TTC549 (cell line): ENCODE measurements around the gene C17orf58.
A peak's percentile ranks its signal among the peaks of the same experiment; 100 is the strongest.
"Not testable (repeated sequence)": the region's sequence is repeated elsewhere in the genome, so short reads cannot be mapped to it uniquely, and the experiment has no call there.

Experiments used
- FAIRE-seq: peaks from 2 replicates; lab custom pipeline; 2012; peaks lifted over from hg19 to GRCh38; lab: Jason Lieb, UNC

Gene C17orf58

DNA sequence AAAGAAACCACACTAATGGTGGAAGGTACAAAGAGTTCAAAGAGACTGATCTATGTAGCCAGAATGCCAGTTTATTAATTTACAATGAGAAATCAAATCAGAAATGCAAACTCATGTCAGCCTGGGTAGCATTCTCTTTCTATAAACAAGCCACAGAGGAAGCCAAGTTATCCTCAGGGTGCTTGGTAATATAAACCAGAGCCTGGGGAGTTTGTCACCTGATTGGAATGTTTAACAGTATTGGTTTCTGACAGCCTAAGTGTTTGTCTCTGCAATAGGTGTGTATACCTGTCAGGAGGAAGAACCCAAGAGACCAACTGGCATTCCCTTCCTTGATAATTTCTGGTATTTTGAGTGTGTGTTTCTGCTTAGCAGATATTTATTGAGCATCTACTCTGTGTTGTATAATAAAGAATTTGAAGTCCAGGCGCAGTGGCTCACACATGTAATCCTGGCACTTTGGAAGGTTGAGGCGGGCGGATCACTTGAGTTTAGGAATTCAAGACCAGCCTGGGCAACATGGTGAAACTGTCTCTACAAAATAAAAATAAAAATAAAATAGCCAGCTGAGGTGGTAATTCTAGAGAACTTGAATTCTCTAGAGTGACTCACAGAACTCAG, 3.1 kb upstream of the C17orf58 start:
- FAIRE-seq, result no peak

GRCh38 chr17:67998466-67998865, 2.2 kb upstream of the C17orf58 start:
- FAIRE-seq, result no peak

DNA sequence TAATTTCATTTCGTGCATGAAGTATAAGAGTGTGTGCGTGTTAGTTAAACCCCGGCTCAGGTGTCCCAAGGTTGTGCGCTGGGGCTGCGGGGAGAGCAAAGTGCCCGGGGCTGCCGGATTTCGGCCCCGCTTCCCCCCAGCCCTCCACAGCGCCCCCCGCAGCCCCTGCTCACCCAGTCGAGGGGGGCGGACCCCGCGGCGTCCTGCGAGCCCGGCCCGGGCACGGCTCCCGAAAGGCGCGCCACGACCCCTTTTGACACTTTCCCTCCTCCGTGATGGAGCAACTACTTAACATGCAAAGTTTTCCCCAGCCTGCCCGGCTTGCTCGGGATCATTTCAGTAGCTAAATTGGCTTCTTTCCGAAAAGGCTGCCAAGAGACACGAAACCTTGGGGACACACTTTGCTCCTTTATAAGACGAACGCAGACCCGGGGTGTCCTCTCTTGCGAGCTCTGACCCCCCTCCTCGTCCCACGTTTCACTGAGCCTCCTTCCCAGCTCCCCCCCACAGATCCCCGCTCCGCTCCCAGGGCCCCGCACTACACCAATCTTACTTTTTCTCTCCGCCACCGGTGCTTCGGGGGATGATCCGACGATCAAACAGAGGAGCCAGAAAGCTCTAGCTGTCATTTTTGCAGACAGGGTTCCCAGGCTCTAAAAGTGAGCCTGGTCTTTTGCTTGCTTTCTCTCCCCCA, 552 bp downstream of the C17orf58 start:
- no peak for FAIRE-seq

- no peak for FAIRE-seq
Measured at GRCh38 chr17:67994817-67995569, 1.3 kb downstream of the C17orf58 start.

DNA sequence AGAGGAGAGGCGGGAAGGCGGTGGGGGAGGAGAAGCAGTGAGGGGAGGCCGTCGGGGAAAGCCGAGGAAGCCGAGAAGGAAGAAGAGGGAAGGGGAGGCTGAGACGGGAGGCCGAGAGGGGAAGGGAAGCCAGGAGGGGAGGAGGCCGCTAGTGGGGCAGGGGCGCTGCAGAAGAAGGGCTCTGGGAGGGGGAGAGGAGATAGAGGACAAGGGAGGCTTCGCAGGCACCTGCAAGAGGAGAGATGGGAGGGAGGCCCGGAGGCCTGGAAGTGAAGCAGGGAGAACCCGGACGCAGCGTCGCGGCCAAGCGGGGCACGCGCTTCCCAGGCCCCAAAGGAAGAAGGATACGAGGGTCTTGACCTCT, 2.3 kb downstream of the C17orf58 start:
- no peak for FAIRE-seq

GRCh38 chr17:67993153-67993997, 2.9 kb downstream of the C17orf58 start:
- no peak for FAIRE-seq

GRCh38 chr17:67992548-67993152, 3.6 kb downstream of the C17orf58 start:
- no peak for FAIRE-seq

GRCh38 chr17:67990909-67991308, 5.4 kb downstream of the C17orf58 start:
- FAIRE-seq, result no peak

- FAIRE-seq, result no peak
Measured at GRCh38 chr17:67983383-67983688, 12.9 kb downstream of the C17orf58 start.

DNA sequence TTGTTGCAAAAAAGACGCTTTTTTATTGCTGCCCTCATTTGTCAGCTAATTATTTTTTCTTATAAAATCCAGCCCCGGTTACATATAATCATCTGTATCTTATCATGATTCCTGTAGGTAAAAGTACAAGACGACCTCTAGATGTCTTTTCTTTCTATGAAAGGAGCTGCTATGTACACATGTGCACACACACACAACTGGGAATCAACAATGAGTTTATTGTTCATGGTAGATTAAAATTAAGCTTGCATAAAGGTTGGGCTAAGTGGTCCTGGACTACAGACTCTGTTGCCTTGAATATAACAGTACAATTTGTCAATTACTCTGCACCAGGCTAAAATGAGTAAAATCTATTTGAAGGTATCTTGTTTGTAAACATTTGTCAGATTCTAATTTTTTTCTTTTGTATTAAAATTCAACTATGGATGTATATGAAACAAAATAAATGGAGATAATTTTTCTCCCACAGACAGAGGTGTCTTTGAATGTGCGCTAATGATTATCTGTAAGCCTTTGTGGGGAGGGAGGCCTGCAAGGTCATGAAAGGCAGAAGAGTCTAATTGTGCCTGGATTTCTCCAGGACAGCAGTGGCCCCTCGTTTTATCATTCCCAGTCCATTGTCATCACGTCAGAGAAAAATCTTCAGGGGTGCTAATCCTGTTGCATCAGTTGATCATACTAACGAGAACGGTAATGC, 13.4 kb downstream of the C17orf58 start:
- no peak for FAIRE-seq

GRCh38 chr17:67982034-67982640, 14.1 kb downstream of the C17orf58 start:
- no peak for FAIRE-seq

GRCh38 chr17:67980883-67981282, 15.4 kb downstream of the C17orf58 start:
- not testable (repeated sequence) for FAIRE-seq

DNA sequence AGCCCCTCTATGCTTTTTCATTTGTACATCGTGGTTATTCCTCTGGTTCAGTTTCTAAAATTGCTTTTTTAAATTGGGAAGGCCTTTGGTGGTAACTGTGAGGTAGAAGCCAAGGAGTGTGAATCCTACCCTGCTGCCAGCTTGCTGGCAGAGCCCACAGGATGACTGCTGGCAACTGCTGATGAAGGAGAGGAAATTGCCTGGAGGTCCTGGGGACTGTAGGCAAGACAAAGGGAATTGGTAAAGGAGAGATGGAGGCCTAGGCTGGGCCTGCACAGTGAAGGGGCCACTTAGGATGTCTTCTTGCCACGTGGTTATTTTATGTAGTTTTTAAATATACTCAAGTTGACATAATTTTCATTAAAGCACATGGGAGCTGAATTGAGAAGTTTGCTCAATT, 15.8 kb downstream of the C17orf58 start:
- FAIRE-seq, result no peak

DNA sequence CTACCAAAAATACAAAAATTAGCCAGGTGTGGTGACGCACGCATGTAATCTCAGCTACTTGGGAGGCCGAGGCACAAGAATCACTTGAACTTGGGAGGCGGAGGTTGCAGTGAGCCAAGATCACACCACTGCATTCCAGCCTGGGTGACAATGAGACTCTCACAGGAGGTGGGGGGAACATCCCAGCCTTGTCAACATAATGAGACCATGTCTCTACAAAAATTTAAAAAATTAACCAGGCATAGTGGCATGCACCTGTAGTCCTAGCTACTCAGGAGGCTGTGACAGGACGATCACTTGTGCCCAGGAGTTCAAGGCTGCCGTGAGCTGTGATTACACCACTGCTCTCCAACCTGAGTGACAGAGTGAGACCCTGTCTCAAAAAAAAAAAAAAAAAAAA, 20.0 kb downstream of the C17orf58 start:
- not testable (repeated sequence) for FAIRE-seq

GRCh38 chr17:67974598-67975066, 21.6 kb downstream of the C17orf58 start:
- FAIRE-seq, result no peak

DNA sequence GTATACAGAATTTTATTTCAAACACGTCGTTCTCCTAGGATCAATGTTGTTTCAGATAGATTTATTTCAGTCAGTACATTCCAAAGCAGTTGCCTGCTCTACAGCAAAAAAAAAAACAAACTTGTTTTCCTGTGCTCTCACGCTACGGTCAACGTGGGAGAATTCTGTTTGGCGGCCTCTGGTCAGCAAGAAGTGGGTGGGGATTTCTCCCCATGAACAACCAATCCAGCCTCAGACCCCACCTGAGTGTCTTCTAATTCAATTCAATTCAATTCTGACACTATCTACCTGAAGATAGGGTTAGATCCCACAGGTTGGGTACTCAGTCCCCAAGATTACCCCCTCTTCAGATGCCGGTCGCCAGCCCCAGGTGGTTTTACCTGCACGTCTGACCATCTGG, 22.1 kb downstream of the C17orf58 start:
- no peak for FAIRE-seq

- FAIRE-seq, result no peak
Measured at GRCh38 chr17:67970783-67971182, 25.5 kb downstream of the C17orf58 start.

DNA sequence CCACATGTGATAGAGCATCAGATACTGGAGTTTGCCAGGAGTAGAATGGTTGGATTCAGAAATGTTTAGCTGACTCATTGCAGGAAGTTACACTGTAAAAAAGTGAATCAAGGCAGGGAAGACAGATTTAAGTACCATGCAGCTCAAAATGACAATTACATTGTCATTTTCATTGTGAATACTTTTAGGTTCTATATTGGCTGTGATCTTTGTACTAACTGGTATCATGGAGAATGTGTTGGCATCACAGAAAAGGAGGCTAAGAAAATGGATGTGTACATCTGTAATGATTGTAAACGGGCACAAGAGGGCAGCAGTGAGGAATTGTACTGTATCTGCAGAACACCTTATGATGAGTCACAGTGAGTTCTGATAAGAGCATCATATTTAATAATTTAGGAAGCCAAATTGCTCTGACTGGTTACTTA, 33.1 kb downstream of the C17orf58 start:
- peak; percentile 69 for FAIRE-seq

GRCh38 chr17:67962156-67962555, 34.1 kb downstream of the C17orf58 start:
- not testable (repeated sequence) for FAIRE-seq

- not testable (repeated sequence) for FAIRE-seq
Measured at GRCh38 chr17:67960276-67960675, 36.0 kb downstream of the C17orf58 start.

DNA sequence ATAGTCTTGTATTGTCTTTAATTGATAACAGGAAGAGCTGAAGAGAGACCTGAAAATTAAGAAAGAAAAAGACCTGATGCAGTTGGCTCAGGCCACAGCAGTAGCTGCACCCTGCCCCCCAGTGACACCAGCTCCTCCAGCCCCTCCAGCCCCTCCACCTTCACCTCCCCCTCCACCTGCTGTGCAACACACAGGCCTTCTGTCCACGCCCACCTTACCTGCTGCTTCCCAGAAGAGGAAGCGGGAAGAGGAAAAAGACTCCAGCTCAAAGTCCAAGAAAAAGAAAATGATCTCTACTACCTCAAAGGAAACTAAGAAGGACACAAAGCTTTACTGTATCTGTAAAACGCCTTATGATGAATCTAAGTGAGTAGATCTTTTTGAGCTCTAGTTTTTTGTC, 36.8 kb downstream of the C17orf58 start:
- FAIRE-seq, result no peak
